MCF 10A (cell line): ENCODE data around the gene CCNL2. TPM values are rescaled to one million over a fixed set of nuclear protein-coding genes. Genes with fewer than 3 reads are reported as not detected.

Experiments used
- BruUV-seq: library from RNA; stranded (reverse); fragments of 400-500 nt; replicated peaks from 2 replicates; lab custom pipeline; 2021; lab: Mats Ljungman, UMichigan
- CTCF ChIA-PET: fragments of 300-600 bp; sonication (Branson Sonifier 250); formaldehyde crosslinking; extraction: SDS; loops from one replicate; lab custom pipeline; 2021; ENCODE audit warnings: antibody characterized with exemption, inconsistent platforms; lab: Yijun Ruan, JAX
- POLR2A ChIA-PET: fragments of 300-600, 350-650 bp; sonication (Branson Sonifier 250); formaldehyde crosslinking; extraction: SDS; loops from one replicate; lab custom pipeline; 2020; ENCODE audit warnings: antibody characterized with exemption, inconsistent platforms; lab: Yijun Ruan, JAX
- DNase-seq: peaks from one replicate; pipeline ENCODE4 v3.0.0-alpha.2; 2018; ENCODE audit not compliant: unreplicated experiment
- H3K27ac Mint-ChIP-seq: one replicate; pipeline ENCODE4 v1.8.0; 2022; ENCODE audit warnings: mild to moderate bottlenecking, low read depth, mixed read lengths; ENCODE audit not compliant: unreplicated experiment
- H3K27me3 Mint-ChIP-seq: one replicate; pipeline ENCODE4 v1.8.0; 2022; ENCODE audit warnings: mixed read lengths; ENCODE audit not compliant: insufficient read depth, unreplicated experiment
- H3K36me3 Mint-ChIP-seq: one replicate; pipeline ENCODE4 v1.8.0; 2022; ENCODE audit warnings: mild to moderate bottlenecking, moderate library complexity, mixed read lengths; ENCODE audit not compliant: insufficient read depth, unreplicated experiment
- H3K4me1 Mint-ChIP-seq: one replicate; pipeline ENCODE4 v1.8.0; 2022; ENCODE audit warnings: mixed read lengths; ENCODE audit not compliant: insufficient read depth, unreplicated experiment
- H3K4me3 Mint-ChIP-seq: one replicate; pipeline ENCODE4 v1.8.0; 2022; ENCODE audit warnings: mild to moderate bottlenecking, moderate library complexity, mixed read lengths; ENCODE audit not compliant: unreplicated experiment
- H3K9me3 Mint-ChIP-seq: one replicate; pipeline ENCODE4 v1.8.0; 2022; ENCODE audit warnings: mixed read lengths; ENCODE audit not compliant: unreplicated experiment
- intact Hi-C: fragments of 100-400 bp; cut with micrococcal nuclease; formaldehyde crosslinking; loops from 2 replicates; pipeline ENCODE4 v1.14.1; 2022
- total RNA-seq: library from RNA; stranded (reverse); gene quantifications from 2 replicates; pipeline ENCODE4 v1.2.3, GENCODE V29; 2022
- TF ChIP-seq, protein P1 (sequence below): fragments of 200-600 bp; IDR thresholded peaks from one replicate; pipeline ENCODE4 v1.8.0; 2022; ENCODE audit warnings: antibody characterized with exemption, mild to moderate bottlenecking; ENCODE audit not compliant: unreplicated experiment

Gene CCNL2
- total RNA-seq, 1 experiment from 2014 or later, result 248 TPM

GRCh38 chr1:1338278-1338677 lies 60.9 kb downstream of the CCNL2 start:
- peaks cover 60% of the 10 kb centered on the region for H3K36me3 Mint-ChIP-seq
- no peaks in the 10 kb centered on the region for H3K4me1 Mint-ChIP-seq
- H3K27ac Mint-ChIP-seq, result no peak overlapping the region
- TF ChIP-seq, protein P1, sequence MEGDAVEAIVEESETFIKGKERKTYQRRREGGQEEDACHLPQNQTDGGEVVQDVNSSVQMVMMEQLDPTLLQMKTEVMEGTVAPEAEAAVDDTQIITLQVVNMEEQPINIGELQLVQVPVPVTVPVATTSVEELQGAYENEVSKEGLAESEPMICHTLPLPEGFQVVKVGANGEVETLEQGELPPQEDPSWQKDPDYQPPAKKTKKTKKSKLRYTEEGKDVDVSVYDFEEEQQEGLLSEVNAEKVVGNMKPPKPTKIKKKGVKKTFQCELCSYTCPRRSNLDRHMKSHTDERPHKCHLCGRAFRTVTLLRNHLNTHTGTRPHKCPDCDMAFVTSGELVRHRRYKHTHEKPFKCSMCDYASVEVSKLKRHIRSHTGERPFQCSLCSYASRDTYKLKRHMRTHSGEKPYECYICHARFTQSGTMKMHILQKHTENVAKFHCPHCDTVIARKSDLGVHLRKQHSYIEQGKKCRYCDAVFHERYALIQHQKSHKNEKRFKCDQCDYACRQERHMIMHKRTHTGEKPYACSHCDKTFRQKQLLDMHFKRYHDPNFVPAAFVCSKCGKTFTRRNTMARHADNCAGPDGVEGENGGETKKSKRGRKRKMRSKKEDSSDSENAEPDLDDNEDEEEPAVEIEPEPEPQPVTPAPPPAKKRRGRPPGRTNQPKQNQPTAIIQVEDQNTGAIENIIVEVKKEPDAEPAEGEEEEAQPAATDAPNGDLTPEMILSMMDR, result no peak
- no peaks in the 10 kb centered on the region for H3K27me3 Mint-ChIP-seq
- no peak for DNase-seq
- intact Hi-C loops, result no loop called here
- BruUV-seq, result no TSS peak
- no peak overlapping the region for H3K4me3 Mint-ChIP-seq
- no peaks in the 10 kb centered on the region for H3K9me3 Mint-ChIP-seq
- CTCF ChIA-PET, result no interaction called here
- POLR2A ChIA-PET, result interaction anchor here (0.9 to 1.1 kb wide), 2 partner anchors 9 to 12 kb away, joined by 3 read pairs; no protein-coding TSS in a partner anchor

DNA sequence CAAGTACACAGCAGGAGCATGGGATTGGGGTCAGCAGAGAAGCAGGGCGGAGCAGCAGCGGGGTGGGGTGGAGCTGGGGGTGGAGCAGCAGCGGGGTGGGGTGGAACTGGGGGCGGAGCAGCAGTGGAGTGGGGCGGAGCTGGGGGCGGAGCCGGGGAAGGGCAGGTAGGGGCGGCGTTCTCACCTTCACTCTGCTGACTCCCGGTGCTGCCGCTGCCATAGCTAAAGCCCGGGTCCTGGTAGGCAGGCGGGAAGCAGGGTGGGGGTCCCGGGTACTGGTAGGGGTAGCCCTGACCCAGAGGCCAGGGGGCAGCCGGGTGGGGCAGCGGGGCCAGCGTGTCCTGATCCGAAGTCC lies 61.4 kb downstream of the CCNL2 start:
- POLR2A ChIA-PET, result interaction anchor here (0.9 to 1.1 kb wide), 2 partner anchors 10 to 11 kb away, joined by 3 read pairs; no protein-coding TSS in a partner anchor
- no peak for DNase-seq
- TF ChIP-seq, protein P1, result no peak
- Mint-ChIP-seq H3K4me3 (no peak overlapping the region), H3K27me3 (no peaks in the 10 kb centered on the region), H3K36me3 (peaks cover 60% of the 10 kb centered on the region), H3K27ac (no peak overlapping the region), H3K4me1 (no peaks in the 10 kb centered on the region), H3K9me3 (no peaks in the 10 kb centered on the region)
- CTCF ChIA-PET, result no interaction called here
- intact Hi-C loops, result no loop called here
- BruUV-seq, result no TSS peak

DNA sequence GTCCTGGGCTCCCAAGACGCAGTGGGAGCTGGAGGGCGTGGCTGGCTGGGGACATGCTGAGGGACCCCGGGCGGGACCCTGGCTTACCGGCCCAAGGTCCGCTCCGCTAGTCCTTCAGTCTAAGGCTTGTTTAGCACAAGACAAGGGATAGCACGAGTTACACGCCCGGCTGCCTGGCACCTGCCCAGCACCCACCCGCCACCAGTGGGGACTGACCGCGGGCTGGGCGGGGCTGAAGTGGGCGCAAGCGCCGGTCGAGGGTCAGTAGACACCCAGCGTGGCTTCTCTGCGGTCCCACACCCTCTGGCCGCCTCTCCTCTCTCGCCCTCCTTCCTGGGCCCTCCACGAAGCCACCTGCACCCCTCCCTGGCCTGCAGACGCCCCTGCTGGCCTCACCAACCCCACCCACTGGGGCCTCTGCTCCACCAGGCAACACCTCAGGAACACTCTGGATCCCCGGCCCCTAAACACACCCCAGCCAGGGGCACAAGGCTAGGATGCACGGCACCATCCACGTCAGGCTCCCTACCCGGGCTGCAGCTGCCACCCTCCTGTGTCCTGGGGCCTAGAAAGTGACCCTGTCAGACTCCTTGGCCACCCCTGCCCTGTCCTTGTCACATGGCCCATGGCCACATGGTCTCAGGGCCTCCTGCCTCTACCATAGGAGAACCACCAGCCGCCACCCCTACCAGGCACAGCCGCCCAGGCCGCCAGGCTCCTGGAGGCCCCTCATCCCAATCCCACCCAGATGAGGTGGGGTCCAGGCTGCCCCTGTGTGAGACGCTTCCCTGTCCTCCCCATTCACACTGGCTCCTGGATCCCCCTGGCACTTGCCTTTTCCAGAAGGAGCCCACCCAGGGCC lies 62.0 kb downstream of the CCNL2 start:
- BruUV-seq, result no TSS peak
- CTCF ChIA-PET, result no interaction called here

DNA sequence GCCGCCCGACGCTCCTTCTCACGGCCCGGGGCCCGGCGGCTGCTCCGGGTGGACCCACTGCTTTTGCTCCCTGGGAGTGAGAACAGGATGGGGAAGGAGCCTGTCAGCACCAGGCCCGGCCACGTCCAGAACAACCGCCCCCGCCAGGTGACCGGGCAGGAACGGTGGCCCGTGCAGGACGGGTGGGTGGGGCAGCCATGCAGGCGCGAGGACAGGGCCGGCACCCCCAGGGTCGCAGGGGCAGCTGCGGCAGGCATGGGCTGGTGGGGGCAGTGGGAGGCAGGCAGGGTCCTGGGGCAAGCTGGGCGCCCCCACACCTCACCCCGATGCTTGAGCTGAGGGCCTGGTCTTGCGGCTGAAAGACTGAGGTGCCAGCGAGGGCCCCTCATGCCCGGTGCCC lies 62.7 kb downstream of the CCNL2 start:
- Mint-ChIP-seq H3K4me3 (no peak overlapping the region), H3K27ac (no peak overlapping the region), H3K9me3 (no peaks in the 10 kb centered on the region), H3K36me3 (peaks cover 60% of the 10 kb centered on the region), H3K4me1 (no peaks in the 10 kb centered on the region), H3K27me3 (no peaks in the 10 kb centered on the region)
- intact Hi-C loops, result no loop called here
- TF ChIP-seq, protein P1, result no peak
- BruUV-seq, result no TSS peak
- no peak for DNase-seq
- ChIA-PET POLR2A (interaction anchor here (0.6 kb wide), 1 partner anchor 141 kb away, joined by 3 read pairs; no protein-coding TSS in a partner anchor), CTCF (no interaction called here)

More for the DNA sequence above, 62.0 kb downstream of the CCNL2 start:
- Mint-ChIP-seq H3K27me3 (no peaks in the 10 kb centered on the region), H3K9me3 (no peaks in the 10 kb centered on the region), H3K27ac (no peak overlapping the region), H3K36me3 (peaks cover 61% of the 10 kb centered on the region), H3K4me3 (no peak overlapping the region), H3K4me1 (no peaks in the 10 kb centered on the region)
- intact Hi-C loops, result no loop called here
- POLR2A ChIA-PET, result interaction anchor here (0.9 to 1.1 kb wide), 2 partner anchors 10 to 11 kb away, joined by 3 read pairs; no protein-coding TSS in a partner anchor
- TF ChIP-seq, protein P1, result no peak
- DNase-seq, result no peak
